Activated naive CD8-positive, alpha-beta T cell treated with anti-CD3 and anti-CD28 coated beads, Interleukin-2, amount 50 U/mL, for 24 hours (primary cell): ENCODE results near the gene HSF2BP.

Experiments
- ATAC-seq: fragments of 150-1000 bp; cut with Tn5 transposase; one replicate; pipeline ENCODE4 v1.10.0; 2021
- DNase-seq: peaks from one replicate; pipeline ENCODE4 v3.0.0; 2021
- H3K27ac Mint-ChIP-seq: one replicate; pipeline ENCODE4 v1.8.0; 2021; ENCODE audit warnings: mild to moderate bottlenecking, mixed read lengths
- H3K27me3 Mint-ChIP-seq: one replicate; pipeline ENCODE4 v1.8.0; 2021; ENCODE audit warnings: mixed read lengths
- H3K36me3 Mint-ChIP-seq: one replicate; pipeline ENCODE4 v1.8.0; 2021; ENCODE audit warnings: low read depth, mixed read lengths
- H3K4me1 Mint-ChIP-seq: one replicate; pipeline ENCODE4 v1.8.0; 2021; ENCODE audit warnings: mixed read lengths
- H3K4me3 Mint-ChIP-seq: one replicate; pipeline ENCODE4 v1.8.0; 2021; ENCODE audit warnings: mild to moderate bottlenecking, moderate library complexity, mixed read lengths
- H3K9me3 Mint-ChIP-seq: one replicate; pipeline ENCODE4 v1.8.0; 2021; ENCODE audit warnings: mixed read lengths

The HSF2BP gene

DNA sequence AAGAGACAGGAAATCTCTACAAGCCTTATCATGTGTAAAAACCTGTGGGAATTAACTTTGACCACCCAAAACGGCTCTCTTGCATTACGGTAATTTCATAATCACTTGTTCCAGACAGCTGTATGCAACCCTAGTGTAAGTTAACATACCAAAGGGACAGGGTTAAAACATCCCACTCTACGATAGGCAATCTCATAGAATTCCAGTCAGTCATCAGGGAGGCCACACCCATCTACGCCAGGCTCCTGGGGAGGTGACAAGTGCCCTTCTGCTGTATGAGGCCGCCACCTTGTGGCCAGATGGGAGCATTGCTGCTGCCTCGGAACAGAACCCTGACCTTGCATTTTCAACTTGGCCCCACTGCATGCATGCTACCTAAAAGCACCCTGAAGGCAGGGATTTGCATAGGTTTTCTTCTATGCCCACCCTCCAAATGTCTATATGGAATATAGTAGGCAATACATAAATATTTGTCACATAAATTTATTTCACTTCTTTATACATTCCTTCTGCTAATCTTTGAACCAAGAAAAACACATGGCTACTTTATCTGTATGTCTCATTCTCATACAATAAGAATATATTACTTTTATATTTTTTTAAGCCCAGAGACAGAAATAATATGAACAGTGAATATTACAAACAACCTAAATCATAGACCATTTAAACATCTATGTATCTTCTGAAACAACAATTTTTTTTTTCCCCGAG lies 12.6 kb downstream of the HSF2BP start:
- Mint-ChIP-seq H3K9me3 (no peaks in the 10 kb centered on the region), H3K36me3 (no peaks in the 10 kb centered on the region), H3K27me3 (peaks cover 2% of the 10 kb centered on the region), H3K4me1 (peaks cover 23% of the 10 kb centered on the region), H3K27ac (no peak overlapping the region), H3K4me3 (no peak overlapping the region)
- DNase-seq (peak; percentile 87), ATAC-seq (peak; percentile 99)

DNA sequence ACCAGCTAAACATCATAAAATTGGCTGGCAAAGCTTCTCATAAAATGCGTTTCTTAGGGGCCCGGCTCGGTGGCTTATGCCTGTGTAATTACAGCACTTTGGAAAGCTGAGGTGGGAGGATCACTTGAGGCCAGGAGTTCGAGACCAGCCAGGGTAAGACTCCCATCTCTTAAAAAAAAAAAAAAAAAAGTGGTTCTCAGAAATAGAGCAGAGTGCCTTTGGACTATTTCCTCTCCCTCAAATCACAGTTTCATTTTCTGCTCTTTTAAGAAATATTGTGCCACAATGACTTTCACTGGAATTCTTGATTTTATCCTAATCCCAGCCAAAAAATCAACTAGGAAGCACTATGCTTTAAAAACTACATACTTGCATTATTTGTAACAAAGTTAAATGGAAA lies 13.3 kb downstream of the HSF2BP start:
- peaks cover 23% of the 10 kb centered on the region for H3K4me1 Mint-ChIP-seq
- ATAC-seq = no peak
- H3K36me3 Mint-ChIP-seq = no peaks in the 10 kb centered on the region
- peak overlapping the region; percentile 2 for H3K4me3 Mint-ChIP-seq
- H3K27me3 Mint-ChIP-seq = peaks cover 2% of the 10 kb centered on the region
- peak overlapping the region; percentile 47 for H3K27ac Mint-ChIP-seq
- DNase-seq = no peak
- H3K9me3 Mint-ChIP-seq = no peaks in the 10 kb centered on the region

DNA sequence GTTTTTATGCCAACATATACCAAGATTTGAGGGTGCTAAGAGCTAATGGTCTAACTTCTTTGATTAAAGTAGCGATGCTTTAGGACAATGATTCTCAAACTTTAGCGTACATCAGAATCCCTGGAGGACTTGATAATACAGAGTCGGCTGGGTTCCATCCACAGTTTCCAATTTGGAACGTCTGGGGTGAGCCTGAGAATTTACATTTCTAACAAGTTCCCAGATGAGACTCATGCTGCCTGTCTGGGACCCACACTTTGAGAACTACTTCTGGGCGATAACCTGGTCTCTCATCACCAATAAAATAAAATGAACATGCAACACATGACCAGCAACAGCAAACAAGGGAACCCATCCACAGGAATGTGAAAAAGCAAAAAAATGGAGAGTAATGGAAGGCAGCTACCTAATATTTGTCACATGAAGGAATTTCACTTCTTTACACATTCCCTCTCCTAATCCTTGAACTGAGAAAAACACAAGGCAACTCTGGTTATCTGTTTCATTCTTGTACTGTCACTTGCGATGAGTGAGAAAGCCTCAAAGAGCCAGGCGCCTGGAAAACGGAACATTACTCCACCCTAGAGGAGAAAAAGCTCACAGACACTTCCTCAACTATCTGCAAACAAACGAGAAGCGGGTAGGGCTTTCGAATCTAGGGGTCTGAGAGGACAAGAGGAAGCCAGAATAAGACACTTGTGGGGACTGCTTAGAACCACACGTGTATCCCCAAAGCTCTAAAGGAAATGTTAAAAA lies 14.0 kb downstream of the HSF2BP start:
- Mint-ChIP-seq H3K27me3 (peaks cover 2% of the 10 kb centered on the region), H3K9me3 (no peaks in the 10 kb centered on the region), H3K4me1 (peaks cover 23% of the 10 kb centered on the region), H3K4me3 (peak overlapping the region; percentile 2), H3K36me3 (no peaks in the 10 kb centered on the region), H3K27ac (no peak overlapping the region)
- ATAC-seq (no peak), DNase-seq (peak; percentile 21)

DNA sequence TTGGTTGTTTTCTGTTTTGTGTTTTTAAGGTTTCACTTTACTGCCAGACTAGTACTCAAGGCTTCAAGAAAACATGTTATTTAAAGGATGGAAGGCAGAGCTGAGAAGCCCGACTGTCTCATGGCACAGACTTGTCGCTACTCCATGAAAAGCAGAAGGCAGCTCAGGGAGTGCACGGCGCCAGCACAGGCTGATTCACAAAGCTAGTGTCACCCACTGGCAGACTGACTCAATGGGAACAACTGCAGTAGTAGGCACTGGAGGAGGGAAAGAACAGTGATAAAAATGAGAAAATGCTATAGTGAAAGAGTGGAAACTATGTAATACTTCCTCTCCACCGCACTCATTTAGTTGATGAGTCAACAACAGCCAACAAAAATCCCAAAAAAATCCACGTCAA lies 14.7 kb downstream of the HSF2BP start:
- peaks cover 28% of the 10 kb centered on the region for H3K4me1 Mint-ChIP-seq
- no peak for ATAC-seq
- H3K4me3 Mint-ChIP-seq = no peak overlapping the region
- peaks cover 2% of the 10 kb centered on the region for H3K27me3 Mint-ChIP-seq
- DNase-seq = no peak
- H3K27ac Mint-ChIP-seq = no peak overlapping the region
- no peaks in the 10 kb centered on the region for H3K9me3 Mint-ChIP-seq
- H3K36me3 Mint-ChIP-seq = no peaks in the 10 kb centered on the region

DNA sequence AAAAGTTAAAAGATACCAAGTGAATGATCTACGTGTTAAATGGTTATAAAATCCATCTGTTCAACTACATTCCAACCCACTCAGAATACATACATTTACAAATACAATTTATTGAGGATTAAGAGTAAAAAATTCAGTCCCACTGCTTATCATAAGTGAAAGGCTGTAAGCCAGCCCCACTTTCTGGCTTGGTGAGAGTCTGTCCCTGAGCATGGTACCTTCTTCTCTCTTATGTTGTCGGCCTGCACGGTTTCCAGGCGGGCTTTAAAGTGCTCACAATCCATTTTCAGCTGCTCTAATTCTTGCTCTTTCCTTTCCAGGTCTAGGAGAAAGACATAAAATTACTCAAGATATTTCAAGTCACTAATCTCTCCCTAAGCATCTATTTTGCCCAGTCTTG lies 15.2 kb downstream of the HSF2BP start:
- Mint-ChIP-seq H3K4me3 (no peak overlapping the region), H3K4me1 (peaks cover 33% of the 10 kb centered on the region), H3K36me3 (no peaks in the 10 kb centered on the region), H3K9me3 (no peaks in the 10 kb centered on the region), H3K27ac (no peak overlapping the region), H3K27me3 (peaks cover 2% of the 10 kb centered on the region)
- no peak for DNase-seq
- no peak for ATAC-seq

DNA sequence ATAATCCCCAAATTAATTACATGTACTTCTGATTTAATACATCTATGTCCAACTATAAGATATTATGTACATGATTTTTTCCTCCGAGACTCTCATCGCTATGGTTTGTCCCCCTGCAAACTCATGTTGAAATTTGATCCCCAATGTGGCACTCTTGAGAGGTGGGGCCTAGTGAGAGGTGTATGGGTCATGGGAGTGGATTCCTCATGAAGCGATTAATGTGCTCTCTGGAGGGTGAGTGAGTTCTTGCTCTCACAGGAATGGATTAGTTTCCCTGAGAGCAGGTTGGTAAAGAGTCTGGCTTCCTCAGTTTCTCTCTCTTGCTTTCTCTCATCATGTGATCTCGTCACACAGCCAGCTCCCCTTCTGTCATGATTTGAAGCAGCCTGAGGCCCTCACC lies 16.1 kb downstream of the HSF2BP start:
- Mint-ChIP-seq H3K9me3 (no peaks in the 10 kb centered on the region), H3K27me3 (peaks cover 2% of the 10 kb centered on the region), H3K4me3 (no peak overlapping the region), H3K27ac (no peak overlapping the region), H3K36me3 (no peaks in the 10 kb centered on the region), H3K4me1 (peaks cover 34% of the 10 kb centered on the region)
- no peak for ATAC-seq
- no peak for DNase-seq

DNA sequence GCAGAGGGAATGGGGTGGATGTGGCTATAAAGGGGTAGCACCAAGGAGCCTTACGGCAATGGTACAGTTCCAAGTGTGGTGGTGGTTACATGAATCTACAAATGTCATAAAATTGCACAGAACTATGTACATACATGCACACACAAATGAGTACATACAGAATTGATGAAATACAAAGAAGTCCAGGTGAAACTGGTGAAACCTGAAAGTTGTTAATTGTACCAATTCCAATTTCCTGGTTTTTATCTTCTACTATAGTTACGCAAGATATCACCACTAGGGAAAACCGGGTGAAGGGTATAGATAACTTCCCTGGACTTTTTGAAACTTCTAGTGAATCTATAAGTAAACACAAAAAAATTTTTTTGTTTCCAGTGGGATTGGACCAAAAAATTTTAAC lies 18.9 kb downstream of the HSF2BP start:
- peaks cover 2% of the 10 kb centered on the region for H3K27me3 Mint-ChIP-seq
- H3K9me3 Mint-ChIP-seq = no peaks in the 10 kb centered on the region
- no peaks in the 10 kb centered on the region for H3K36me3 Mint-ChIP-seq
- no peak overlapping the region for H3K4me3 Mint-ChIP-seq
- ATAC-seq (no peak), DNase-seq (no peak)
- peaks cover 20% of the 10 kb centered on the region for H3K4me1 Mint-ChIP-seq
- H3K27ac Mint-ChIP-seq = no peak overlapping the region

DNA sequence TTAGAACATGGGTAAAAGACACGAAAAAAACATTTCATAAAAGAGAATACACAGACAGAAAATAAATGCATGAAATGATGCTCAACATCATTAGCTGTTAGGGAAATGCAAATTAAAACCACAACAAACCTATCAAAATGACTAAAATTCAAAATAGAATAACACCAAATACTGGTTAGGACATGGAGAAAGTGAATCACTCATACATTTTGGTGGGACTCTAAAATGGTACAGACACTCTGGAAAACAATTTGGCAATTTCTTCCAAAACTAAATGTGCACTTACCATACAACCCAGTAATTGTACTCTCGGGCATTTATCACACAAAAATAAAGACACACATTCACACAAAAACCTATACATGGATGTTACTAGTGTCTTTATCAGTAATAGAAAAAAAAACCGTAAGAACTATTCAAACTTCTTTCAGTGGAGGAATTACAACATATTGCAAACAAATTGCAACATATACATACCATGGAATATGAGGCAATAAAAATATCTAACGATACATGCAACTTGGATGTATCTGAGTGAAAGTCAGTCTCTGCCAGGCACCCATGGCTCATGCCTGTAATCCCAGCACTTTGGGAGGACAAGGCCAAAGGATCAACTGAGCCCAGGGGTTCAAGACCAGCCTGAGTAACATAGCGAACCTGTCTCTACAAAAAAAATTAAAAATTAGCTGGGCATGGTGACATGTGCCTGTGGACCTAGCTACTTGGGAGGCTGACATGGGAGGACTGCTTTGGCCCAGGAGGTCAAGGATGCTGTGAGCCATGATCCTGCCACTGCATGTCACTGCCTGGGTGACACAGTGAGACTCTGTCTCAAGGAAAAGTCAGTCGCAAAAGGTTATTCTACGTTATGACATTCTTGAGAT lies 19.6 kb downstream of the HSF2BP start:
- H3K27me3 Mint-ChIP-seq = peaks cover 2% of the 10 kb centered on the region
- no peak overlapping the region for H3K27ac Mint-ChIP-seq
- H3K9me3 Mint-ChIP-seq = no peaks in the 10 kb centered on the region
- no peak overlapping the region for H3K4me3 Mint-ChIP-seq
- H3K4me1 Mint-ChIP-seq = peaks cover 16% of the 10 kb centered on the region
- no peaks in the 10 kb centered on the region for H3K36me3 Mint-ChIP-seq
- DNase-seq (no peak), ATAC-seq (no peak)

DNA sequence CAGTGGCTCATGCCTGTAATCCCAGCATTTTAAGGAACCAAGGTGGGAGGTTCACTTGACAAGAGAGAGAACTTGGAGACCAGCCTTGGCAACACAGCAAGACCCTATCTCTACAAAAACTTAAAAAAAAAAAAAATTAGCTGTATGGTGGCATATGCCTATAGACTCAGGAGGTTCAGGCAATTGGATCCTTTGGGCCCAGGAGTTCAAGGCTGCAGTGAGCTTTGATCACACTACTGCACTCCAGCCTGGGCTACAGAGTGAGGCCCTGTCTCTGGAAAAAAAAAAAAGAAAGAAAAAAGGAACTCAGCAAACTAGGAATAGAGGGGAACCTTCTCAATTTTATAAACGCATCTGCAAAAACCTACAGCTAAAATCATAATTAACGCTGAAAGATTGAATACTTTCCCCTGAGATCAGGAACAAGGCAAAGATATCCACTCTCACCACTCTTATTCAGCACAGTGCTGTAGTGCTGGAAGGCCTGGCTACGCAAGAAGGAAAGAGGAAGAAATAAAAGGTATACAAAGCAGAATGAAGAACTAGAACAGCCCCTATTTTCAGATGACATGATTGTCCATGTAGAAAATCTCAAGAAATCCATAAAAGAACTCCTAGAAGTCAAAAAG lies 21.6 kb downstream of the HSF2BP start:
- H3K27me3 Mint-ChIP-seq = no peaks in the 10 kb centered on the region
- H3K4me1 Mint-ChIP-seq = peaks cover 11% of the 10 kb centered on the region
- H3K9me3 Mint-ChIP-seq = no peaks in the 10 kb centered on the region
- no peak for DNase-seq
- no peak overlapping the region for H3K4me3 Mint-ChIP-seq
- no peak for ATAC-seq
- no peak overlapping the region for H3K27ac Mint-ChIP-seq
- no peaks in the 10 kb centered on the region for H3K36me3 Mint-ChIP-seq

DNA sequence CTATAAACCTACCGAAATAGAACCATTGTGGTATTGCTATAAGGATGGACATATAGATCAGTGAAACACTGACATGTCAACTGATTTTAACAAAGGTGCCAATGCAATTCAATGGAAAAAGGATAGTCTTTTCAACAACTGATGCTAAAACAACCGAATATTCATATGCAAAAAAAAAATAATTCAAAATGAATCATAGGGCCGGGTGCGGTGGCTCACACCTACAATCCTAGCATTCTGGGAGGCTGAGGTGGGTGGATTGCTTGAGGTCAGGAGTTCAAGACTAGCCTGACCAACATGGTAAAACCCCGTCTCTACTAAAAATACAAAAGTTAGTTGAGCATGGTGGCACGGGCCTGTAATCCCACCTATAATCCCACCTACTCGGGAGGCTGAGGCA lies 23.9 kb downstream of the HSF2BP start:
- Mint-ChIP-seq H3K4me3 (no peak overlapping the region), H3K9me3 (no peaks in the 10 kb centered on the region), H3K27ac (no peak overlapping the region), H3K4me1 (peaks cover 11% of the 10 kb centered on the region), H3K36me3 (no peaks in the 10 kb centered on the region), H3K27me3 (no peaks in the 10 kb centered on the region)
- DNase-seq (no peak), ATAC-seq (no peak)

DNA sequence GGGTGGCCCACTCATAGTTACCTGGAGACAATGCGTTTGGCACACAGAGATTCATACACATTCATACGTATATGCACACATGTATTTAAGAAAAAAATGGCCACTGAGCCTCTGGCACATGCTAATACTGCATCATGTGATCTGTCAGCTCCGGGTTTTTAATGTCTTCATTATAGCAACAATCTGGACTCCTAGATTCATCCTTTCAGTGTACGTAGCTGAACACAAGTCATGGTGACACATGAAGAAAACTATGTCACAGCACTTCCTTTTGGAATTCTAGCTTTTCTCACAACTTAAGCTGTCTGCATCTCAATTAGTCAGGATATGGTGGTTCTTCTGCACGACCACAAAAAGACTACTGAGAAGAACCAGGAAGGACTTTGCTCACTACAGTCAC lies 24.7 kb downstream of the HSF2BP start:
- H3K9me3 Mint-ChIP-seq = no peaks in the 10 kb centered on the region
- H3K4me1 Mint-ChIP-seq = peaks cover 6% of the 10 kb centered on the region
- no peaks in the 10 kb centered on the region for H3K27me3 Mint-ChIP-seq
- no peak for DNase-seq
- H3K4me3 Mint-ChIP-seq = no peak overlapping the region
- H3K36me3 Mint-ChIP-seq = no peaks in the 10 kb centered on the region
- ATAC-seq = no peak
- no peak overlapping the region for H3K27ac Mint-ChIP-seq

DNA sequence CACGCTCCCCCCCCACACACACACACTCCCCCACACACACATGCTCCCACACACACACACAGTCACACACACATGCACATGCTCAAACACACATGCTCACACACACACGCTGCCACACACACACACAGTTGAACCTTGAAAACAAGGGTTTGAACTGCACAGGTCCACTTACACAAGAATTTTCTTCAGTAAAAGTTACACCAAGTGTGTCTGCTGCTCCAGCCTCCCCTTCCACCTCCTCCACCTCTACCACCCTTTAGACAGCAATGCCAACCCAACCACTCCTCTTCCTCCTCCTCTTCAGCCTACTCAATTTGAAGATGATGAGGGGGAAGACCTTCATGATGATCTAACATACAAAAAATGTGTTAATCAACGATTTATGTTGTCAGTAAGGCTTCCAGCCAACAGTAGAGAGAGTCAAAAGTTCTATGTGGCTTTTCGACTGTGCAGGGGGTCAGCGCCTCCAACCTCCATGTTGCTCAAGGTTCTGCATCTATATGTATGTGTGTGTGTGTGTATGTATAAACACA lies 26.8 kb downstream of the HSF2BP start:
- ATAC-seq = no peak
- no peaks in the 10 kb centered on the region for H3K27me3 Mint-ChIP-seq

DNA sequence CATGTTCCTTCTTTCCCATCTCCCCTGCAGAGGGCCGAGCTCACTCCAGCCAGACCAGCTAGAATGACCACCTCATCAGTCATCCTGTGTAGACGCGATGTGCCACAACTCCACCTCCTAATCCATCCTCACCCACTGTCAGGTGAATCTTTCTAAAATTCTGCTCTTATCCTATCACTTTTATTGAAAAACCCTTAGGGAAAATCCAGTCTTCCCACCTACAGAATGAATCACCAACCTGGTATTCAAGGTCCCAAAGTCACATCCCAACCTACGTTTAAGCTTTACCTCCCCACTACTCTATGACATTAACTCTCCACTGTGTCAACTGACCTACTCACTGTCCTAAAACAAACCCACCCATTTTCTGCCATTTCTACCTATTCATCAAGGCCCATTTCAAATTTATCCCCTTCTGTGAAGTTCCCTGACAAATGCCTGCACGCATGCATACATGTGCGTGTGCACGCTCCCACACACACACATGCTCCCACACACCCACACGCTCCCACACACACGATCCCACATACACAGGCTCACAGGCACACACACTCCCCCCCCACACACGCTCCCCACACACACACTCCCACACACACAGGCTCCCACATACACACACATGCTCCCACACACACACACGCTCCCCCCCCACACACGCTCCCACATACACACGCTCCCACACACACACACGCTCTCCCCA lies 27.7 kb downstream of the HSF2BP start:
- Mint-ChIP-seq H3K27me3 (no peaks in the 10 kb centered on the region), H3K27ac (peak overlapping the region; percentile 2), H3K36me3 (peaks cover 2% of the 10 kb centered on the region), H3K4me3 (no peak overlapping the region), H3K4me1 (no peaks in the 10 kb centered on the region), H3K9me3 (no peaks in the 10 kb centered on the region)
- no peak for DNase-seq
- ATAC-seq = no peak

More for the DNA sequence above, 26.8 kb downstream of the HSF2BP start:
- no peak for DNase-seq
- H3K9me3 Mint-ChIP-seq = no peaks in the 10 kb centered on the region
- H3K4me3 Mint-ChIP-seq = no peak overlapping the region
- no peaks in the 10 kb centered on the region for H3K4me1 Mint-ChIP-seq
- peaks cover 2% of the 10 kb centered on the region for H3K36me3 Mint-ChIP-seq
- H3K27ac Mint-ChIP-seq = no peak overlapping the region

DNA sequence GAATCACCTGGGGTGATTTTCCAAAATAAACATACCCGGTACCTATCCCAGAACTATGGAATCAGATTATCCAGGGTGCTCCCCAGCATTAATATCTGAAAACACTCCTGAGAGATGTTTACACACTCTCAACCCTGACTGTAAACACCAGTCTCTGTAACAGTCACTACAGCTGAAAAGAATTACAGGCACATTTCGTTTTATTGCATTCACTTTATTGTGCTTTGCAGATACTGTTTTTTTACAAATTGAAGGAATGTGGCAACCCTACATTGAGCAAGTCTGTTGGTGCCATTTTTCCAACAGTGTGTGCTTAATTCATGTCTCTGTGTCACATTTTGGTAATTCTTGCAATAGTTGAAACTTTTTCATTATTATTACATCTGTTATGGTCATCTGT lies 31.8 kb downstream of the HSF2BP start:
- no peak overlapping the region for H3K27ac Mint-ChIP-seq
- H3K4me1 Mint-ChIP-seq = no peaks in the 10 kb centered on the region
- ATAC-seq (no peak), DNase-seq (no peak)
- H3K4me3 Mint-ChIP-seq = no peak overlapping the region
- no peaks in the 10 kb centered on the region for H3K27me3 Mint-ChIP-seq
- no peaks in the 10 kb centered on the region for H3K9me3 Mint-ChIP-seq
- H3K36me3 Mint-ChIP-seq = peaks cover 2% of the 10 kb centered on the region
